ENCODE measurements around the gene CHAMP1.

DNA sequence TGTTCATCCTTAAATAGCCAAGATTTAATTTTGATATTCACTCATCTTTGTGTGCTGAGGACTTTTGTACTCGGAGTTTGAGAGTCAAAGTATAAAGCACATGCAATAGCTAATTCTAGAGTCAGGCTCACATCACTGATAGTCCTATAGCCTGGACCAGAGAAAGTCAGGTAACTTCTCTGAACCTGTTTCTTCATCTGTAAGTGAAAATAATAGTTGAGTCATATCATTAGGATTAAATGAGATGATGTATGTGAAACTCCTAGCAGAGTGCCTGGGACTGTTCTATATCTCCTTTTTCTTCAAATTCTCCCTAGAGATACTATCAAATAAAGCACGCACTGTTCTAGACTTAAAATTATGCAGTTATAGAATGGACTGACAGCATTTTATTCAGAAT lies 9.0 kb downstream of the CHAMP1 start:
- TF ChIP-seq, protein P1, sequence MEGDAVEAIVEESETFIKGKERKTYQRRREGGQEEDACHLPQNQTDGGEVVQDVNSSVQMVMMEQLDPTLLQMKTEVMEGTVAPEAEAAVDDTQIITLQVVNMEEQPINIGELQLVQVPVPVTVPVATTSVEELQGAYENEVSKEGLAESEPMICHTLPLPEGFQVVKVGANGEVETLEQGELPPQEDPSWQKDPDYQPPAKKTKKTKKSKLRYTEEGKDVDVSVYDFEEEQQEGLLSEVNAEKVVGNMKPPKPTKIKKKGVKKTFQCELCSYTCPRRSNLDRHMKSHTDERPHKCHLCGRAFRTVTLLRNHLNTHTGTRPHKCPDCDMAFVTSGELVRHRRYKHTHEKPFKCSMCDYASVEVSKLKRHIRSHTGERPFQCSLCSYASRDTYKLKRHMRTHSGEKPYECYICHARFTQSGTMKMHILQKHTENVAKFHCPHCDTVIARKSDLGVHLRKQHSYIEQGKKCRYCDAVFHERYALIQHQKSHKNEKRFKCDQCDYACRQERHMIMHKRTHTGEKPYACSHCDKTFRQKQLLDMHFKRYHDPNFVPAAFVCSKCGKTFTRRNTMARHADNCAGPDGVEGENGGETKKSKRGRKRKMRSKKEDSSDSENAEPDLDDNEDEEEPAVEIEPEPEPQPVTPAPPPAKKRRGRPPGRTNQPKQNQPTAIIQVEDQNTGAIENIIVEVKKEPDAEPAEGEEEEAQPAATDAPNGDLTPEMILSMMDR (IDR thresholded peaks at IDR 0.05): no peak
- TF ChIP-seq EZH2phosphoT487 (IDR thresholded peaks at IDR 0.05) (no peak), EZH2 (IDR thresholded peaks at IDR 0.05) (no peak)
